Astrocyte (in vitro differentiated cells and primary cell): Measurements from ENCODE around the gene CLINT1. TPM values are rescaled to one million over a fixed set of nuclear protein-coding genes. Genes with fewer than 3 reads are reported as not detected.
A peak's percentile ranks its signal among the peaks of the same experiment; 100 is the strongest.

Source experiments
- DNase-seq: peaks from one replicate; pipeline ENCODE4 v3.0.0-alpha.2; 2010; ENCODE audit warnings: low read depth
- FAIRE-seq: peaks from 2 replicates; lab custom pipeline; 2011; peaks lifted over from hg19 to GRCh38; lab: Jason Lieb, UNC
- H2AFZ ChIP-seq: 2 replicates; pipeline ENCODE4 v1.6.0; 2012; ENCODE audit warnings: low read depth, low read length, inconsistent platforms
- H3K27ac ChIP-seq: 2 replicates; pipeline ENCODE4 v1.5.1; 2011; ENCODE audit warnings: low read depth, low read length, inconsistent platforms
- H3K27me3 ChIP-seq: 2 replicates; pipeline ENCODE4 v1.6.0; 2011; ENCODE audit warnings: low read length, inconsistent platforms; ENCODE audit not compliant: insufficient read depth
- H3K36me3 ChIP-seq: 2 replicates; pipeline ENCODE4 v1.5.1; 2011; ENCODE audit warnings: low read length, inconsistent platforms; ENCODE audit not compliant: insufficient read depth
- H3K4me1 ChIP-seq: 2 replicates; pipeline ENCODE4 v1.5.1; 2011; ENCODE audit warnings: low read length, inconsistent platforms; ENCODE audit not compliant: insufficient read depth
- H3K4me2 ChIP-seq: 2 replicates; pipeline ENCODE4 v1.6.0; 2012; ENCODE audit warnings: low read length, inconsistent platforms
- H3K4me3 ChIP-seq: 2 replicates; pipeline ENCODE4 v1.5.1; 2011; ENCODE audit warnings: low read depth, mild to moderate bottlenecking, low read length, inconsistent platforms; ENCODE audit not compliant: insufficient read depth
- H3K79me2 ChIP-seq: 2 replicates; pipeline ENCODE4 v1.6.0; 2012; ENCODE audit warnings: mild to moderate bottlenecking, low read length, inconsistent platforms; ENCODE audit not compliant: insufficient read depth
- H3K9ac ChIP-seq: 2 replicates; pipeline ENCODE4 v1.6.0; 2012; ENCODE audit warnings: mild to moderate bottlenecking, low read length, inconsistent platforms
- H3K9me3 ChIP-seq: 2 replicates; pipeline ENCODE4 v1.5.1; 2012; ENCODE audit warnings: low read depth, mild to moderate bottlenecking, low read length, inconsistent platforms; ENCODE audit not compliant: insufficient read depth
- H4K20me1 ChIP-seq: 2 replicates; pipeline ENCODE4 v1.6.0; 2012; ENCODE audit warnings: low read length, inconsistent platforms; ENCODE audit not compliant: insufficient read depth
- H3K27ac Mint-ChIP-seq: one replicate; pipeline ENCODE4 v1.8.0; 2021; ENCODE audit warnings: mild to moderate bottlenecking, mixed read lengths; ENCODE audit not compliant: unreplicated experiment
- H3K27me3 Mint-ChIP-seq: one replicate; pipeline ENCODE4 v1.8.0; 2021; ENCODE audit warnings: low read depth, mixed read lengths; ENCODE audit not compliant: unreplicated experiment
- H3K36me3 Mint-ChIP-seq: one replicate; pipeline ENCODE4 v1.8.0; 2021; ENCODE audit warnings: low read depth, mixed read lengths; ENCODE audit not compliant: unreplicated experiment
- H3K4me1 Mint-ChIP-seq: one replicate; pipeline ENCODE4 v1.8.0; 2021; ENCODE audit warnings: low read depth, mixed read lengths; ENCODE audit not compliant: unreplicated experiment
- H3K4me3 Mint-ChIP-seq: one replicate; pipeline ENCODE4 v1.8.0; 2021; ENCODE audit warnings: mild to moderate bottlenecking, moderate library complexity, mixed read lengths; ENCODE audit not compliant: unreplicated experiment
- H3K9me3 Mint-ChIP-seq: one replicate; pipeline ENCODE4 v1.8.0; 2021; ENCODE audit warnings: mild to moderate bottlenecking, mixed read lengths; ENCODE audit not compliant: unreplicated experiment
- EZH2 ChIP-seq: IDR thresholded peaks from 2 replicates; pipeline ENCODE4 v1.6.1; 2012; ENCODE audit warnings: mild to moderate bottlenecking, low read length, inconsistent platforms; ENCODE audit not compliant: insufficient read depth
- total RNA-seq: library from RNA; stranded (reverse); gene quantifications from 2 replicates; pipeline ENCODE4 v1.2.1, GENCODE V29; 2021
- TF ChIP-seq, protein P1 (sequence below): IDR thresholded peaks from 2 replicates; pipeline ENCODE4 v1.5.1; 2011; ENCODE audit warnings: low read depth, mild to moderate bottlenecking, inconsistent platforms, low read length, moderate library complexity; ENCODE audit not compliant: insufficient read depth

The CLINT1 gene
- total RNA-seq, 1 donor from 2014 or later, result 100 TPM

- H3K27me3 Mint-ChIP-seq, result no peaks in the 10 kb centered on the region
These were observed 113.9 kb downstream of the CLINT1 start for GRCh38 chr5:157745041-157745456.

DNA sequence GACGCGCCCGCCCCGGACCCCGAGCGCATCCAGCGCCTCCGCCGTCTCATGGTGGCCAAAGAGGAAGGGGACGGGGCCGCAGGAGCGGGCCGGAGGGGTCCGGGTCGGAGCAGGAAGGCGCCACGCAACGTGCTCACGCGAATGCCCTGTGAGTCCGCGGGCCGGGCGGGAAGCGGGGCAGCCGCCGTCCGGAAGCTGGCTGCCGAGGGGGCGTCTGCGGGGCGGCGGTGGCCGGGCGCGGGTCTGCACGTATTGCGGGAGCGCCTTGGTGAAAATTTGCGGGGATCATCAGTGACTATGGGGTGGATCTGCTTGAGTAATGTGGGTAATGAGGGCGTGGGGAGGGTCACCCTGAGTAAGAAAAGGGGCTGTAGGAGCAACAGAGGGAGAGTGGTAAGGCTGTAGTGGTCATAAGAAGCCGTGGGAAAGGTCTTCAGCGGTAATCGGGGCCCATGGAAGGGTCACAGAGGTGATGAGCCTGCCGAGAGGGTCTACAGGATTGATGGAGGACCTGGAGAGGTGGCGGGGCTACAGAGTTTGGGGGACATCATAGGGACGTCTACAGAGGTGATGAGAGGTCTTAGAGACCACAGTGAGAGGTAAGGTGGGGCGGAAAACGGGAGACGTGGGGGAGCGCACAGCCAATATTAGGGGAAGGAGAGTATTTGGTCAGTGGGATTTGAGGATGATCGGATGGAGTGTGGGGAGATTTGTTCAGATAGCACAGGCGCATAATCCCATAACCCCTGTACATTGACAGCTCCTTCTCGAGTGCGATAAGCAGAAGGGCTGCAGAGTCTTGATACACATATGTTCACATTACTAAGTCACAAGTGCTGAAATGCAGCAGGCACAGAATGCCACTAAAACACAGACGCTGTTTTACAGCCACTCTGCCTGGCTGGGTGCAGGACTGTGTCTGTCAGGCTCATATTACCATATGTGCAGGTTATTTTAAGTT is 114.6 kb downstream of the CLINT1 start:
- Histone ChIP-seq H3K9me3 (no peaks in the 10 kb centered on the region), H3K4me3 (peak overlapping the region; percentile 93), H3K27me3 (no peaks in the 10 kb centered on the region), H3K4me1 (peaks cover 24% of the 10 kb centered on the region), H2AFZ (peak overlapping the region; percentile 89), H3K4me2 (peak overlapping the region; percentile 100), H3K36me3 (peaks cover 5% of the 10 kb centered on the region), H3K79me2 (peaks cover 34% of the 10 kb centered on the region), H3K27ac (peak overlapping the region; percentile 65), H4K20me1 (no peaks in the 10 kb centered on the region), H3K9ac (peak overlapping the region; percentile 92)
- peak overlapping the region; percentile 67 for H3K27ac Mint-ChIP-seq
- peak overlapping the region; percentile 92 for H3K4me3 Mint-ChIP-seq
- TF ChIP-seq, protein P1, sequence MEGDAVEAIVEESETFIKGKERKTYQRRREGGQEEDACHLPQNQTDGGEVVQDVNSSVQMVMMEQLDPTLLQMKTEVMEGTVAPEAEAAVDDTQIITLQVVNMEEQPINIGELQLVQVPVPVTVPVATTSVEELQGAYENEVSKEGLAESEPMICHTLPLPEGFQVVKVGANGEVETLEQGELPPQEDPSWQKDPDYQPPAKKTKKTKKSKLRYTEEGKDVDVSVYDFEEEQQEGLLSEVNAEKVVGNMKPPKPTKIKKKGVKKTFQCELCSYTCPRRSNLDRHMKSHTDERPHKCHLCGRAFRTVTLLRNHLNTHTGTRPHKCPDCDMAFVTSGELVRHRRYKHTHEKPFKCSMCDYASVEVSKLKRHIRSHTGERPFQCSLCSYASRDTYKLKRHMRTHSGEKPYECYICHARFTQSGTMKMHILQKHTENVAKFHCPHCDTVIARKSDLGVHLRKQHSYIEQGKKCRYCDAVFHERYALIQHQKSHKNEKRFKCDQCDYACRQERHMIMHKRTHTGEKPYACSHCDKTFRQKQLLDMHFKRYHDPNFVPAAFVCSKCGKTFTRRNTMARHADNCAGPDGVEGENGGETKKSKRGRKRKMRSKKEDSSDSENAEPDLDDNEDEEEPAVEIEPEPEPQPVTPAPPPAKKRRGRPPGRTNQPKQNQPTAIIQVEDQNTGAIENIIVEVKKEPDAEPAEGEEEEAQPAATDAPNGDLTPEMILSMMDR, result no peak
- TF ChIP-seq EZH2, result no peak
- H3K27me3 Mint-ChIP-seq, result no peaks in the 10 kb centered on the region
- H3K36me3 Mint-ChIP-seq, result no peaks in the 10 kb centered on the region
- DNase-seq, result no peak
- H3K9me3 Mint-ChIP-seq, result no peaks in the 10 kb centered on the region
- peaks cover 16% of the 10 kb centered on the region for H3K4me1 Mint-ChIP-seq
- FAIRE-seq, result no peak

More at GRCh38 chr5:157745041-157745456, 113.9 kb downstream of the CLINT1 start:
- H3K36me3 ChIP-seq, result no peaks in the 10 kb centered on the region
- peak overlapping the region; percentile 93 for H3K4me3 ChIP-seq
- H2AFZ ChIP-seq, result no peak overlapping the region
- H3K27me3 ChIP-seq, result no peaks in the 10 kb centered on the region
- no peaks in the 10 kb centered on the region for H4K20me1 ChIP-seq
- H3K36me3 Mint-ChIP-seq, result no peaks in the 10 kb centered on the region
- peaks cover 23% of the 10 kb centered on the region for H3K4me1 Mint-ChIP-seq
- no peaks in the 10 kb centered on the region for H3K9me3 Mint-ChIP-seq
- H3K4me3 Mint-ChIP-seq, result peak overlapping the region; percentile 92
- DNase-seq (no peak), FAIRE-seq (no peak)
- H3K79me2 ChIP-seq, result peaks cover 41% of the 10 kb centered on the region
- H3K27ac ChIP-seq, result no peak overlapping the region
- H3K9ac ChIP-seq, result peak overlapping the region; percentile 92
- peak overlapping the region; percentile 100 for H3K4me2 ChIP-seq
- no peak overlapping the region for H3K27ac Mint-ChIP-seq
- no peak for TF ChIP-seq EZH2
- TF ChIP-seq, protein P1, result no peak
- no peaks in the 10 kb centered on the region for H3K9me3 ChIP-seq
- H3K4me1 ChIP-seq, result peaks cover 31% of the 10 kb centered on the region
